ENCODE results near the gene ATP6V0A4.
A peak's percentile ranks its signal among the peaks of the same experiment; 100 is the strongest.

The ATP6V0A4 gene

DNA sequence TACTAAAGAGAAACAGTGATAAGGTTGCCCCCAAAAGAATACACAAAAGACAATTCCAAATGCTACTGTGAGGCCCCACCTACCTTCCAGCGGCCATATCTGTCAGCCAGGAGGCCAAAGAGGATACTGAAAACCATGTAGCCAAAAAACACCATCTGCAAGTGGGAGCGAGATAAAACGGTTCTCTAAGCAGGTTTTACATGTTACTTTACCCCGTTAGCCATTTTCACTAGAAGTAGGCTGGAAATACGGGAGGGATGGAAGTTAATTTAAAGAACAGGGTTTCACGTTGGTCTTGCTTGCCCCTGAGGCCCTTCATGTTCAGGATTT, 135.0 kb downstream of the ATP6V0A4 start:
- no peak for DNase-seq (ENCODE audit: low read depth, low spot score)

DNA sequence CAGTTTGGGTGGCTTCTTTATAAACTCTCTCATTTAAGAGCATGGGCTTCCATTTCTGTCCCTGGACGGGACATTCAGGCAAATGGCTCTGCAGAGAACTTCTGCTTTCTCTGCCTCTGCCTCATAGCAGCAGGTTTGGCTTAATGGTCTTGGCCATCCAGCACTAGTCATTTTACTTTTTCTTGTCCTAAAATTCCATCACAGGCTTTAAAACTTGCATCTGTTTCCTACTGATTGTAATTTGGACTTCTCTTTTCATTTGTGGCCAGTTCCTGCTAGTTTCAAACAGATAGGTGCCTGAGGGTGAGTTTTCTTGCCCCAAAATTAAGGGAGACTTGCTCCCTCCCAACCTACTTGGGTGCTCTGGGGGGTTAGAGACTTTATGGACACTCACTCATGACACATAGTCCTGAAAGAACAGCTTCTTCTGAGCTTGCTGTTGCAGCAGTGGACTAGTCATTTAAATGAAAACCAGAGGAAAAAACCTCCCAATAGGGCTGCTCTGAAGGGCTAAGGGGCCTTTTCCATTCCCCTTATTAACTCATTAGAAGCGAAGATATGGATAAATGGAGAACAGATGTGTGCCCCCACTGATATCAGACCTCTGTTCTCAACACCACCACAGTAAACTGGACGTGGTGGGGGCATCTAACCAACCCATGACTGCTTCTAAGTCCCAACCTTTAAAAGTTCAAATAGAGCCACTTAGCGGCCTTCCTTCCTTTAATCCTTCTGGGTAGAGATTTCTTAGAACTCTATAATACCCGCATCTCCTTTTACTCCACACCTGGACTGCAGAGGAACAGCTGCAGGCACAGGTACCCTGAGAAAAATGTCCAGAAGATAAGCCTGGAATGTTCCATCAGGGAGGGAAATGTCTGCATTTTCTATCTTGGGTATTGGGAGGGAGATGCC, 135.7 kb downstream of the ATP6V0A4 start:
- DNase-seq (ENCODE audit: low read depth, low spot score) = no peak

DNA sequence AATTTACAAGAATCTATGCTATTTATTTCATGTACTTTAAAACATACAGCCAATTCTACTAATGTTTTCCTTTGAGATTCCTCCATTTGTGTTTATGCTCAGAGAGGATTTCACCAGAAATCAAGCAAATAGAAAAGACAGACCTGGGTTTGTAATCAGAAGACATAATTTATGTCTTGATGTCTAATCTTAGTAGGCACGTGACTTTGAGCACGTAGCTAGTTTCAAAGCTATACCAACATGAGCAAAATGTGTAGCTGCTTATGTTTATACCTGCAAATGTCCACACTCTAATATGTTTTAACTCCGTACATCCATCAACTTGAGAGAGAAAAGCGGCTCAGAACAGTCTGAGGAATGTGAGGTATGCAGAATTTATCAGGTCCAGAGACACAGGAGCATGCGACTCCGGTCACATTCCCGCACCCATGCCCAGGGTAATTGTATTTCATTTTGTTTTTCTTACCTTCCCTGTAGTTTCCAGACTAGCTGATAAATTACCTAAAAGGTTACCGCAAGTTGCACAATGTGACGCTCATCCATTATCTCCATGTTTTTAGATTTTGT, 136.8 kb downstream of the ATP6V0A4 start:
- no peak for DNase-seq (ENCODE audit: low read depth, low spot score)

DNA sequence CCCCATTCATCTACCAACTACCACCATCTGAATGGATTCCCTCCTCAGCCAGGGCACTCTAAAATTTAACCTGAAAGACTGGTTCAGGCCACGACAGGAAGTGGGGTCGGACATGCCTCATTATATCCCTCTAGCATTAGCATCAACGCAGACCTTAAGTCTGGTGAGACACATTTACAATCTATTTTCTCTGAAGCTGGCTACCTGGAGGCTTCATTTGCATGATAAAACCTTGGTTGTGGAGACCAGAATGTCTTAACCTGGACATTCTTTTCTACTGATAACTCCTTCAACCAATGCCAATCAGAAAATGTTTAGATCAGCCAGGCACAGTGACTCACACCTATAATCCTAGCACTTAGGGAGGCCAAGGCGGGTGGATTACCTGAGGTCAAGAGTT, 139.1 kb downstream of the ATP6V0A4 start:
- DNase-seq (ENCODE audit: low read depth, low spot score) = peak; percentile 79

DNA sequence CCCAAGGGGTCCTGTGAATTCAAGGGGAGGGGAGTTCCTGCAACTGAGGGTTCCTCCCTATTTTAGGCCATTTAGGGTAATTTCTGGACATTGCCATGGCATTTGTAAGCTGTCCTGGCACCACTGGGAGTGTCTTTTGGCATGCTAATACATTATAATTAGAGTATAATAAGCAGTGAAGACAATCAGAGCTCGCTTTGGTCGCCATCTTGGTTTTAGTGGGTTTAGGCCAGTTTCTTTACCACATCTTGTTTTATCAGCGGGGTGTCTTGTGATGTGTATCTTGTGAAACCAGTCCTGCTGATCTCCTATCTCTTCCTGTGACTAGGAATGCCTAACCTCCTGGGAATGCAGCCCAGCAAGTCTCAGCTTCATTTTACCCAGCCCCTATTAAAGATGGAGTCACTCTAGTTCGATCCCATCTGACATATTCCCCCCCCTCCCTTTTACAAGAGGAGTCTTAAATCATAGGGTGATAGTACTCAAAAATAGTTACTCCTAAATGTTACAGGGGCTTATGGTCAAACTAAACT, 140.1 kb downstream of the ATP6V0A4 start:
- DNase-seq (ENCODE audit: low read depth, low spot score) = peak; percentile 79

DNA sequence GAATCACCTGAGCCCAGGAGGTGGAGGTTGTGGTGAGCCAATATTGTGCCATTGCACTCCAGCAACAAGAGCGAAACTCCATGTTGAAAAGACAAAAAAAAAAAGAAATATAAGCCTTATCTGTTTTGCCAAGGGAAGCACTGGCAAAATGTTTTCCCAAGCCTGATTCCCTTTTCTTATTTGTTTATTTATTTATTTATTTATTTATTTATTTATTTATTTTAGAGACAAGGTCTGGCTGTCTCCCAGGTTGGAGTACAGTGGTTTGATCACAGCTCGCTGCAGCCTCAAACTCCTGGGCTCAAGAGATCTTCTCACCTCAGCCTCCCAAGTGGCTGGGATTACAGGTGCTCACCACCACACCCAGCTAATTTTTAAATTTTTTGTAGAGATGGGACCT, 141.0 kb downstream of the ATP6V0A4 start:
- DNase-seq (ENCODE audit: low read depth, low spot score) = no peak
